ENCODE results near the gene TRAF3. TPM values are rescaled to one million over a fixed set of nuclear protein-coding genes. Genes with fewer than 3 reads are reported as not detected.

TRAF3 gene
- total RNA-seq, 1 donor, result 19.5 TPM

GRCh38 chr14:102907303-102907844 is 130.1 kb downstream of the TRAF3 start:
- peaks cover 13% of the 10 kb centered on the region for H3K36me3 ChIP-seq (ENCODE audit: insufficient read depth, low read length)
- no peaks in the 10 kb centered on the region for H3K27me3 ChIP-seq (ENCODE audit: insufficient read depth, low read length)
- DNase-seq (ENCODE audit: insufficient read length, low spot score, missing footprints), result peak; percentile 45
- H3K4me2 ChIP-seq (ENCODE audit: insufficient read depth, low read length), result no peak overlapping the region
- H2AFZ ChIP-seq (ENCODE audit: low read length), result no peak overlapping the region
- no peaks in the 10 kb centered on the region for H4K20me1 ChIP-seq (ENCODE audit: insufficient read depth, low read length)
- H3K4me1 ChIP-seq (ENCODE audit: insufficient read depth, low read length), result no peaks in the 10 kb centered on the region
- H3K4me3 ChIP-seq (ENCODE audit: insufficient read depth, low read length), result no peak overlapping the region
- H3K9me3 ChIP-seq (ENCODE audit: low read depth, low read length), result no peaks in the 10 kb centered on the region
- TF ChIP-seq CTCF (IDR thresholded peaks at IDR 0.05; ENCODE audit: extremely low read depth, low read depth, low read length), result no peak
- H3K27ac ChIP-seq (ENCODE audit: low read depth, low read length), result no peak overlapping the region
- H3K79me2 ChIP-seq (ENCODE audit: insufficient read depth, low read length), result no peaks in the 10 kb centered on the region

GRCh38 chr14:102907980-102908730 is 130.9 kb downstream of the TRAF3 start:
- Histone ChIP-seq H2AFZ (ENCODE audit: low read length) (no peak overlapping the region), H4K20me1 (ENCODE audit: insufficient read depth, low read length) (no peaks in the 10 kb centered on the region), H3K4me2 (ENCODE audit: insufficient read depth, low read length) (no peak overlapping the region), H3K9me3 (ENCODE audit: low read depth, low read length) (no peaks in the 10 kb centered on the region), H3K27me3 (ENCODE audit: insufficient read depth, low read length) (no peaks in the 10 kb centered on the region), H3K36me3 (ENCODE audit: insufficient read depth, low read length) (peaks cover 13% of the 10 kb centered on the region), H3K79me2 (ENCODE audit: insufficient read depth, low read length) (no peaks in the 10 kb centered on the region), H3K4me1 (ENCODE audit: insufficient read depth, low read length) (no peaks in the 10 kb centered on the region), H3K27ac (ENCODE audit: low read depth, low read length) (no peak overlapping the region), H3K4me3 (ENCODE audit: insufficient read depth, low read length) (no peak overlapping the region)
- peak; percentile 49 for DNase-seq (ENCODE audit: insufficient read length, low spot score, missing footprints)
- no peak for TF ChIP-seq CTCF (IDR thresholded peaks at IDR 0.05; ENCODE audit: extremely low read depth, low read depth, low read length)

- no peaks in the 10 kb centered on the region for H3K9me3 ChIP-seq (ENCODE audit: low read depth, low read length)
- no peaks in the 10 kb centered on the region for H3K79me2 ChIP-seq (ENCODE audit: insufficient read depth, low read length)
- no peak overlapping the region for H3K27ac ChIP-seq (ENCODE audit: low read depth, low read length)
- H3K36me3 ChIP-seq (ENCODE audit: insufficient read depth, low read length), result peaks cover 13% of the 10 kb centered on the region
- no peak overlapping the region for H3K4me3 ChIP-seq (ENCODE audit: insufficient read depth, low read length)
- H3K4me1 ChIP-seq (ENCODE audit: insufficient read depth, low read length), result no peaks in the 10 kb centered on the region
- no peak overlapping the region for H2AFZ ChIP-seq (ENCODE audit: low read length)
- no peak overlapping the region for H3K4me2 ChIP-seq (ENCODE audit: insufficient read depth, low read length)
- no peaks in the 10 kb centered on the region for H4K20me1 ChIP-seq (ENCODE audit: insufficient read depth, low read length)
- H3K27me3 ChIP-seq (ENCODE audit: insufficient read depth, low read length), result no peaks in the 10 kb centered on the region
- TF ChIP-seq CTCF (IDR thresholded peaks at IDR 0.05; ENCODE audit: extremely low read depth, low read depth, low read length), result no peak
- DNase-seq (ENCODE audit: insufficient read length, low spot score, missing footprints), result peak; percentile 65
Measured at GRCh38 chr14:102908766-102909455, 131.7 kb downstream of the TRAF3 start.

- H3K27me3 ChIP-seq (ENCODE audit: insufficient read depth, low read length), result no peaks in the 10 kb centered on the region
- peaks cover 10% of the 10 kb centered on the region for H3K36me3 ChIP-seq (ENCODE audit: insufficient read depth, low read length)
- no peak for TF ChIP-seq CTCF (IDR thresholded peaks at IDR 0.05; ENCODE audit: extremely low read depth, low read depth, low read length)
- no peak overlapping the region for H3K4me2 ChIP-seq (ENCODE audit: insufficient read depth, low read length)
- no peaks in the 10 kb centered on the region for H3K79me2 ChIP-seq (ENCODE audit: insufficient read depth, low read length)
- H4K20me1 ChIP-seq (ENCODE audit: insufficient read depth, low read length), result no peaks in the 10 kb centered on the region
- no peak overlapping the region for H3K4me3 ChIP-seq (ENCODE audit: insufficient read depth, low read length)
- no peak overlapping the region for H2AFZ ChIP-seq (ENCODE audit: low read length)
- no peaks in the 10 kb centered on the region for H3K9me3 ChIP-seq (ENCODE audit: low read depth, low read length)
- peak; percentile 67 for DNase-seq (ENCODE audit: insufficient read length, low spot score, missing footprints)
- H3K27ac ChIP-seq (ENCODE audit: low read depth, low read length), result no peak overlapping the region
- H3K4me1 ChIP-seq (ENCODE audit: insufficient read depth, low read length), result no peaks in the 10 kb centered on the region
Measured at GRCh38 chr14:102909462-102909861, 132.2 kb downstream of the TRAF3 start.
